GM12878 (cell line): ENCODE measurements around the gene GARIN5B. TPM values are rescaled to one million over a fixed set of nuclear protein-coding genes. Genes with fewer than 3 reads are reported as not detected.
A peak's percentile ranks its signal among the peaks of the same experiment; 100 is the strongest.
"Not testable (repeated sequence)": the region's sequence is repeated elsewhere in the genome, so short reads cannot be mapped to it uniquely, and the experiment has no call there.

ENCODE experiments used
- ATAC-seq: fragments of 200-7000 bp; cut with Tn5 transposase; 3 replicates; pipeline ENCODE4 v1.9.1; 2020; ENCODE audit warnings: mild to moderate bottlenecking, moderate library complexity
- BruUV-seq: library from RNA; stranded (reverse); fragments of 400-500 nt; replicated peaks from 2 replicates; lab custom pipeline; 2021; lab: Mats Ljungman, UMichigan
- CTCF ChIA-PET: fragments of 300-600 bp; sonication (Branson Sonifier 250); formaldehyde crosslinking; extraction: SDS; loops from one replicate; lab custom pipeline; 2021; ENCODE audit warnings: inconsistent platforms; lab: Yijun Ruan, JAX
- POLR2A ChIA-PET: fragments of 350-600 bp; formaldehyde crosslinking; extraction: SDS; loops from one replicate; lab custom pipeline; 2021; ENCODE audit warnings: inconsistent platforms; lab: Charles Lee
- RAD21 ChIA-PET: fragments of 300-600 bp; sonication (Branson Sonifier 250); formaldehyde crosslinking; loops from one replicate; lab custom pipeline; 2023; ENCODE audit warnings: antibody characterized with exemption; ENCODE audit not compliant: unreplicated experiment; lab: Charles Lee
- SMC1A ChIA-PET: fragments of 300-600 bp; sonication (Branson Sonifier 250); formaldehyde crosslinking; loops from one replicate; lab custom pipeline; 2023; ENCODE audit not compliant: unreplicated experiment, uncharacterized antibody; lab: Charles Lee
- DNase-seq: peaks from one replicate; pipeline ENCODE4 v3.0.0-alpha.2; 2011; ENCODE audit warnings: low read depth, low spot score
- FAIRE-seq: peaks from 3 replicates; lab custom pipeline; 2011; peaks lifted over from hg19 to GRCh38; lab: Jason Lieb, UNC
- H2AFZ ChIP-seq: 2 replicates; pipeline ENCODE4 v1.6.0; 2011; ENCODE audit warnings: low read depth, low read length, control low read depth; ENCODE audit not compliant: control insufficient read depth
- H3K27ac ChIP-seq: 2 replicates; pipeline ENCODE4 v1.5.1; 2011; ENCODE audit warnings: control low read depth; ENCODE audit not compliant: control insufficient read depth, insufficient read depth
- H3K27me3 ChIP-seq, 2 experiments: replicated peaks in 1 of 2; 2 replicates each; pipeline versions ENCODE4 v1.6.0 to v1.6.1; 2011; ENCODE audit warnings: low read length in 1 of 2; ENCODE audit not compliant: control insufficient read depth in 2 of 2, insufficient read depth in 2 of 2
- H3K36me3 ChIP-seq, 2 experiments: 2 replicates each; pipeline ENCODE4 v1.5.1; 2011; ENCODE audit warnings: low read length in 1 of 2; ENCODE audit not compliant: control insufficient read depth in 2 of 2, insufficient read depth in 2 of 2
- H3K4me1 ChIP-seq: 2 replicates; pipeline ENCODE4 v1.6.1; 2011; ENCODE audit warnings: mild to moderate bottlenecking, low read length, moderate library complexity, mixed read lengths; ENCODE audit not compliant: control insufficient read depth, insufficient read depth
- H3K4me2 ChIP-seq: 2 replicates; pipeline ENCODE4 v1.6.0; 2011; ENCODE audit warnings: control low read depth; ENCODE audit not compliant: control insufficient read depth, insufficient read depth
- H3K4me3 ChIP-seq: fragments of 200-600 bp; sonication (generic); 2 replicates; pipeline ENCODE4 v1.5.1; 2016
- H3K79me2 ChIP-seq: 2 replicates; pipeline ENCODE4 v1.6.0; 2011; ENCODE audit warnings: low read length; ENCODE audit not compliant: control insufficient read depth, insufficient read depth
- H3K9ac ChIP-seq: 2 replicates; pipeline ENCODE4 v1.8.0; 2011; ENCODE audit warnings: low read length, control low read depth, mixed read lengths; ENCODE audit not compliant: control insufficient read depth, insufficient read depth
- H3K9me3 ChIP-seq: replicated peaks from 3 replicates; pipeline ENCODE4 v1.5.1; 2011; ENCODE audit warnings: mild to moderate bottlenecking, low read length; ENCODE audit not compliant: control insufficient read depth, insufficient read depth
- H4K20me1 ChIP-seq: 2 replicates; pipeline ENCODE4 v1.6.0; 2011; ENCODE audit not compliant: control insufficient read depth, insufficient read depth
- CBX5 ChIP-seq: sonication (generic); IDR thresholded peaks from 2 replicates; pipeline ENCODE4 v1.6.1; 2016; ENCODE audit warnings: low read depth, moderate library complexity, mild to moderate bottlenecking, inconsistent platforms
- DPF2 ChIP-seq: fragments of 450-650 bp; IDR thresholded peaks from 2 replicates; pipeline ENCODE4 v1.6.1; 2017; ENCODE audit warnings: mild to moderate bottlenecking
- GATAD2B ChIP-seq: fragments of 450-650 bp; conservative IDR thresholded peaks from 2 replicates; pipeline ENCODE4 v1.6.1; 2017; ENCODE audit warnings: low read depth, mild to moderate bottlenecking, moderate library complexity
- IKZF2 ChIP-seq, 2 experiments: fragments of 450-650 bp; IDR thresholded peaks; 2 replicates each; pipeline ENCODE4 v1.6.1; 2017; ENCODE audit warnings: mild to moderate bottlenecking in 2 of 2, moderate library complexity in 2 of 2
- MTA2 ChIP-seq: fragments of 450-650 bp; IDR thresholded peaks from 2 replicates; pipeline ENCODE4 v1.6.1; 2016; ENCODE audit warnings: low read depth, mild to moderate bottlenecking, moderate library complexity
- NKRF ChIP-seq: fragments of 450-650 bp; conservative IDR thresholded peaks from 2 replicates; pipeline ENCODE4 v1.6.1; 2017; ENCODE audit warnings: mild to moderate bottlenecking, moderate library complexity
- RAD21 ChIP-seq: IDR thresholded peaks from 2 replicates; pipeline ENCODE4 v1.6.1; 2011; ENCODE audit warnings: mild to moderate bottlenecking, low read depth, low read length, moderate library complexity; ENCODE audit not compliant: insufficient read depth
- RELA ChIP-seq: fragments of 450-650 bp; IDR thresholded peaks from 2 replicates; pipeline ENCODE4 v1.8.0; 2014; ENCODE audit warnings: borderline replicate concordance; ENCODE audit not compliant: partially characterized antibody
- RELB ChIP-seq: fragments of 450-650 bp; IDR thresholded peaks from 2 replicates; pipeline ENCODE4 v1.6.1; 2017; ENCODE audit warnings: low read depth, mild to moderate bottlenecking, moderate library complexity
- SMARCA5 ChIP-seq: fragments of 450-650 bp; IDR thresholded peaks from 2 replicates; pipeline ENCODE4 v1.6.1; 2017; ENCODE audit warnings: mild to moderate bottlenecking
- ZNF217 ChIP-seq: fragments of 450-650 bp; IDR thresholded peaks from 2 replicates; pipeline ENCODE4 v1.6.1; 2017; ENCODE audit warnings: antibody characterized with exemption, mild to moderate bottlenecking
- ZNF384 ChIP-seq: IDR thresholded peaks from 2 replicates; pipeline ENCODE4 v1.6.1; 2012; ENCODE audit warnings: low read depth, mild to moderate bottlenecking, low read length, improper control_type of control experiment, borderline replicate concordance
- WGBS: methylation state at CpG from one replicate; pipeline ENCODE4 v1.1.6; 2016; ENCODE audit warnings: low lambda C conversion rate; ENCODE audit not compliant: insufficient replicate concordance, insufficient coverage; ENCODE audit errors: missing lambda C conversion rate; 5-methylcytosine and 5-hydroxymethylcytosine counted together
- in situ Hi-C: fragments of 300-500 bp; cut with MboI; formaldehyde crosslinking; loops from 9 replicates; pipeline ENCODE4 v1.14.3; 2018; ENCODE audit warnings: mixed read lengths
- intact Hi-C: fragments of 100-400 bp; cut with micrococcal nuclease; formaldehyde crosslinking; loops from one replicate; pipeline ENCODE4 v1.14.2; 2022; ENCODE audit not compliant: unreplicated experiment
- polyA plus RNA-seq, 11 experiments: library from polyadenylated mRNA; depleted of rRNA in 4 of 11; unstranded in 6 of 11; stranded (reverse) in 5 of 11; fragments of >200 nt; fragmentation: Nextera tagmentation in 4 of 11; fragmentation: Illumina TruSeq in 1 of 11; extraction: Ambion mirVana in 4 of 11; extraction: Trizol in 1 of 11; gene quantifications; 1 replicate in 1 of 11; 2 replicates in 10 of 11; pipeline versions ENCODE4 v1.2.1 to v1.2.3, GENCODE V29; 2011 to 2016; ENCODE audit warnings: inconsistent platforms in 2 of 11, missing spikeins in 2 of 11, low read depth in 1 of 11
- total RNA-seq, 4 experiments: library from RNA; depleted of rRNA in 3 of 4; stranded (reverse); fragments of >200 nt in 3 of 4; fragmentation: Illumina TruSeq in 1 of 4; extraction: Trizol in 1 of 4; gene quantifications; 2 replicates each; pipeline versions ENCODE4 v1.2.1 to v1.2.3, GENCODE V29; 2013 to 2021

Gene GARIN5B
- total and polyA plus RNA-seq, 10 of the 15 experiments (the other 5 are each of a cell fraction or from before 2014, with no cell fraction given): not detected

- peaks cover 17% of the 10 kb centered on the region for H3K4me1 ChIP-seq
Measured at GRCh38 chr19:55409179-55409578, 46.1 kb upstream of the GARIN5B start.

GRCh38 chr19:55408533-55408872 is 45.4 kb upstream of the GARIN5B start:
- FAIRE-seq (no peak), ATAC-seq (no peak), DNase-seq (no peak)
- intact Hi-C loops: loop anchor here (1.0 kb wide), 1 partner anchor 216 kb away; the partner anchor contains the start of gene ZNF784
- CTCF ChIA-PET: interaction anchor here (1.3 to 2.0 kb wide), 4 partner anchors 9 to 116 kb away, joined by 4 to 9 read pairs (median 8); no protein-coding TSS in a partner anchor
- RAD21 ChIA-PET: no interaction called here
- Histone ChIP-seq H4K20me1 (no peaks in the 10 kb centered on the region; the same call in 1 of the 2 replicates), H3K4me2 (peak overlapping the region; percentile 99), H3K4me3 (peak overlapping the region; percentile 68), H3K27ac (peak overlapping the region; percentile 98), H3K36me3 (peaks cover 6 to 8% of the 10 kb centered on the region in 2 experiments; a peak in 3 of 4 replicates), H2AFZ (peak overlapping the region; percentile 96), H3K27me3 (no peaks in the 10 kb centered on the region), H3K9ac (peak overlapping the region; percentile 76), H3K4me1 (peaks cover 20% of the 10 kb centered on the region)
- in situ Hi-C loops: no loop called here
- SMC1A ChIA-PET: interaction anchor here (1.1 to 1.9 kb wide), 3 partner anchors 9 to 108 kb away, joined by 4 to 5 read pairs (median 5); no protein-coding TSS in a partner anchor
- POLR2A ChIA-PET: interaction anchor here (0.6 to 2.6 kb wide), 4 partner anchors 25 to 154 kb away, joined by 3 to 15 read pairs (median 5); partner anchors contain the start of gene TMEM238
- TSS peak; percentile 97 for BruUV-seq
- 79% methylated on average over 9 of the region's 9 CpGs for WGBS
- peak in 1 of 2 experiments; percentile 10; a peak in 1 of 4 replicates for TF ChIP-seq IKZF2 (IDR thresholded peaks at IDR 0.05)
- TF ChIP-seq RELB: 0 out of 2 replicates have a peak, but pooled peaks have one; percentile 14
- no peak for TF ChIP-seq RAD21
- 0 out of 2 replicates have a peak, but pooled peaks have one; percentile 5 for TF ChIP-seq DPF2
- peak; percentile 79; the same call in 1 of the 2 replicates for TF ChIP-seq ZNF217
- TF ChIP-seq MTA2: peak; percentile 14; the same call in 1 of the 2 replicates
- 0 out of 2 replicates have a peak, but pooled peaks have one; percentile 24 for TF ChIP-seq NKRF
- TF ChIP-seq GATAD2B: 0 out of 2 replicates have a peak, but pooled peaks have one; percentile 4
- peak; percentile 87 for TF ChIP-seq SMARCA5
- no peak for TF ChIP-seq ZNF384
- TF ChIP-seq RELA: no peak
- TF ChIP-seq CBX5: 0 out of 2 replicates have a peak, but pooled peaks have one; percentile 3
- TF ChIP-seq, all 136 proteins: peak for 9
- Histone ChIP-seq H3K9me3 (peaks cover 5% of the 10 kb centered on the region; the same call in 1 of the 3 replicates), H3K79me2 (peaks cover 34% of the 10 kb centered on the region)

More at GRCh38 chr19:55409179-55409578, 46.1 kb upstream of the GARIN5B start:
- ChIA-PET POLR2A (interaction anchor here (0.6 to 2.6 kb wide), 6 partner anchors 25 to 936 kb away, joined by 3 to 15 read pairs (median 4); partner anchors contain the start of genes KMT5C and TMEM238), SMC1A (interaction anchor here (1.0 to 1.9 kb wide), 3 partner anchors 9 to 133 kb away, joined by 4 to 5 read pairs (median 4); no protein-coding TSS in a partner anchor), CTCF (interaction anchor here (0.6 to 2.0 kb wide), 5 partner anchors 9 to 128 kb away, joined by 3 to 9 read pairs (median 6); no protein-coding TSS in a partner anchor)
- H3K4me3 ChIP-seq, H3K36me3 ChIP-seq, BruUV-seq, H3K27me3 ChIP-seq, intact Hi-C loops, H3K27ac ChIP-seq, H3K9me3 ChIP-seq, H3K9ac ChIP-seq, H4K20me1 ChIP-seq, H3K4me2 ChIP-seq, H2AFZ ChIP-seq, FAIRE-seq, in situ Hi-C loops, DNase-seq, ATAC-seq, RAD21 ChIA-PET: not testable (repeated sequence)
- 97% methylated on average over 8 of the region's 8 CpGs for WGBS
- peaks cover 30% of the 10 kb centered on the region for H3K79me2 ChIP-seq
